DND-41 (cell line): ENCODE measurements around the gene VPS37D.

ENCODE experiments used
- ATAC-seq: fragments of 200-7000 bp; cut with Tn5 transposase; 3 replicates; pipeline ENCODE4 v1.9.1; 2021; ENCODE audit warnings: low read depth; ENCODE audit not compliant: insufficient read depth
- DNase-seq: peaks from one replicate; pipeline ENCODE4 v3.0.0-alpha.2; 2020
- H2AFZ ChIP-seq: 2 replicates; pipeline ENCODE4 v1.6.0; 2012; ENCODE audit warnings: low read depth, low read length
- H3K27ac ChIP-seq: 2 replicates; pipeline ENCODE4 v1.5.1; 2012; ENCODE audit warnings: low read length, inconsistent platforms
- H3K27me3 ChIP-seq: fragments of 200-600 bp; sonication (generic); 2 replicates; pipeline ENCODE4 v1.6.0; 2012; ENCODE audit warnings: low read length, mild to moderate bottlenecking, inconsistent platforms; ENCODE audit not compliant: insufficient read depth, poor library complexity
- H3K36me3 ChIP-seq: 2 replicates; pipeline ENCODE4 v1.5.1; 2012; ENCODE audit warnings: low read length, inconsistent platforms; ENCODE audit not compliant: insufficient read depth
- H3K4me1 ChIP-seq: 2 replicates; pipeline ENCODE4 v1.5.1; 2012; ENCODE audit warnings: mild to moderate bottlenecking, low read length; ENCODE audit not compliant: insufficient read depth
- H3K4me2 ChIP-seq: 2 replicates; pipeline ENCODE4 v1.6.0; 2012; ENCODE audit warnings: mild to moderate bottlenecking, moderate library complexity, low read length, inconsistent platforms; ENCODE audit not compliant: insufficient read depth
- H3K4me3 ChIP-seq, 2 experiments: fragments of 200-600 bp in 1 of 2; shearing (Covaris generic) in 1 of 2; 2 replicates each; pipeline ENCODE4 v1.5.1; 2012 to 2016; ENCODE audit warnings: inconsistent platforms in 2 of 2, low read length in 2 of 2, mild to moderate bottlenecking in 2 of 2, low read depth in 1 of 2, moderate library complexity in 1 of 2
- H3K79me2 ChIP-seq: 2 replicates; pipeline ENCODE4 v1.6.0; 2012; ENCODE audit warnings: low read length, inconsistent platforms; ENCODE audit not compliant: insufficient read depth
- H3K9ac ChIP-seq: 2 replicates; pipeline ENCODE4 v1.6.0; 2012; ENCODE audit warnings: low read depth, mild to moderate bottlenecking, inconsistent platforms, low read length, moderate library complexity
- H3K9me3 ChIP-seq: 2 replicates; pipeline ENCODE4 v1.5.1; 2012; ENCODE audit warnings: low read length, moderate library complexity, mild to moderate bottlenecking, inconsistent platforms; ENCODE audit not compliant: insufficient read depth, severe bottlenecking
- H4K20me1 ChIP-seq: 2 replicates; pipeline ENCODE4 v1.6.0; 2012; ENCODE audit warnings: low read length; ENCODE audit not compliant: insufficient read depth
- CTCF ChIP-seq: IDR thresholded peaks from 2 replicates; pipeline ENCODE4 v1.5.1; 2012; ENCODE audit warnings: borderline replicate concordance, low read length, moderate library complexity, mild to moderate bottlenecking; ENCODE audit not compliant: poor library complexity, severe bottlenecking; ENCODE audit errors: extremely low read depth
- EZH2 ChIP-seq: IDR thresholded peaks from 3 replicates; pipeline ENCODE4 v1.6.1; 2012; ENCODE audit warnings: borderline replicate concordance, low read depth, mild to moderate bottlenecking, moderate library complexity, low read length, inconsistent platforms; ENCODE audit not compliant: severe bottlenecking

Gene VPS37D

GRCh38 chr7:73642834-73643233, 24.8 kb upstream of the VPS37D start:
- Histone ChIP-seq H3K9me3 (peaks cover 6% of the 10 kb centered on the region), H3K79me2 (no peaks in the 10 kb centered on the region), H3K36me3 (no peaks in the 10 kb centered on the region), H3K4me2 (no peak overlapping the region), H3K9ac (no peak overlapping the region), H3K4me1 (no peaks in the 10 kb centered on the region), H3K27me3 (peaks cover 9% of the 10 kb centered on the region), H3K27ac (no peak overlapping the region), H2AFZ (no peak overlapping the region), H3K4me3 (no peak overlapping the region), H4K20me1 (no peaks in the 10 kb centered on the region; the same call in 1 of the 2 replicates)
- ATAC-seq (no peak), DNase-seq (no peak)
- TF ChIP-seq CTCF (no peak), EZH2 (no peak)

GRCh38 chr7:73644688-73645286, 22.8 kb upstream of the VPS37D start:
- no peak for ATAC-seq
- no peaks in the 10 kb centered on the region for H3K36me3 ChIP-seq
- no peaks in the 10 kb centered on the region for H3K4me1 ChIP-seq
- H3K79me2 ChIP-seq: no peaks in the 10 kb centered on the region
- H3K9ac ChIP-seq: no peak overlapping the region
- peaks cover 6% of the 10 kb centered on the region for H3K9me3 ChIP-seq
- DNase-seq: no peak
- H3K27ac ChIP-seq: no peak overlapping the region
- H3K4me3 ChIP-seq: no peak overlapping the region
- H2AFZ ChIP-seq: no peak overlapping the region
- H3K4me2 ChIP-seq: no peak overlapping the region
- no peaks in the 10 kb centered on the region; the same call in 1 of the 2 replicates for H4K20me1 ChIP-seq
- no peak for TF ChIP-seq CTCF
- TF ChIP-seq EZH2: no peak
- H3K27me3 ChIP-seq: peaks cover 9% of the 10 kb centered on the region

- DNase-seq: no peak
- ATAC-seq: no peak
- Histone ChIP-seq H3K27me3 (peaks cover 9% of the 10 kb centered on the region), H4K20me1 (no peaks in the 10 kb centered on the region; the same call in 1 of the 2 replicates), H3K4me2 (no peak overlapping the region), H3K4me1 (no peaks in the 10 kb centered on the region), H3K36me3 (no peaks in the 10 kb centered on the region), H3K9ac (no peak overlapping the region), H3K9me3 (peaks cover 6% of the 10 kb centered on the region), H3K79me2 (no peaks in the 10 kb centered on the region), H3K27ac (no peak overlapping the region), H2AFZ (no peak overlapping the region), H3K4me3 (no peak overlapping the region)
- TF ChIP-seq EZH2 (no peak), CTCF (no peak)
These were observed 21.9 kb upstream of the VPS37D start for GRCh38 chr7:73645643-73646174.
